ENCODE results near the gene RABGGTA.

RABGGTA gene

DNA sequence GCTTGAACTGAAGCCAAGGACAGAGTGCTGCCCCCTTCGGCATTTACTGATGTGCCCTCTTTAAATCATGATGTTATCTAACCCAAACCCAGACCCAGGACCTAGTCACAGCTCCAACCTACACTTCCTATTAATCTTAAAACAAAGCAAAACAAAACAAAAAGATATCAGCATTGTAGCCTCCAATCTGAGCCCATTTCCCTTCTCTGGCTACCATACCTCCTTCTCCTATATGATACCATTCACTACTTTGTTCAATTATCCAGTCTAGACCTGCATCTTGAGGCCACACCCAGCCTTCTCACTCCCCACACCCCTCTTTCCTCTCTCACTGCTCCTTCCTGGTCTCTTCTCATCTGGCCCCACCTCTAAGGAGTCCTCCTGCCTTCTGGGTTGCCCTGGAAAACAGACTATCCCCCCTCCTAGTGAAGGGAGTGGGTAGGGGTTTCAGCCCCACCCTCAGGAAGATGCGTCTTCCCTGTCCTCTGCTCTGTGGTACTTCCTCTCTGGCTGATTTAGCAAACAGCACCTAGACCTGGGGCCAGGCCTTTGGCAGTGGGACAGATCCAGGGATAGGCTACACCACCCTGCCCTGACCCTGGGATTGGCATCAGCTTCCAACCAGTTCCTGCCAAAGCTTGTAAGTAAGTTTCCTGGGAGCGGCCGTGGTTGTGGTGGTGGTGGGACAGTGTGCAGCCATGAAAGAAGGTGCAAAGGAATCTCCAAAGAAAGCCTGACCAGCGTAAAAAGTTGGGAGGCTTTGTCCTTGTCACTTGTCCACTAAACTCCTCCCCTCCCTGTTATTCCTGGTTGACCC lies 43.2 kb upstream of the RABGGTA start:
- no peak overlapping the region for H3K4me3 ChIP-seq (ENCODE audit: low read depth, low read length)
- TF ChIP-seq CTCF (IDR thresholded peaks at IDR 0.05; ENCODE audit: borderline replicate concordance, insufficient read depth, low read depth, low read length) = no peak

- H3K4me3 ChIP-seq (ENCODE audit: low read depth, low read length) = no peak overlapping the region
- no peak for TF ChIP-seq CTCF (IDR thresholded peaks at IDR 0.05; ENCODE audit: borderline replicate concordance, insufficient read depth, low read depth, low read length)
Observed at GRCh38 chr14:24313913-24314312, 42.5 kb upstream of the RABGGTA start.

- no peak for TF ChIP-seq CTCF (IDR thresholded peaks at IDR 0.05; ENCODE audit: borderline replicate concordance, insufficient read depth, low read depth, low read length)
- H3K4me3 ChIP-seq (ENCODE audit: low read depth, low read length) = no peak overlapping the region
Observed at GRCh38 chr14:24312736-24313507, 41.5 kb upstream of the RABGGTA start.

DNA sequence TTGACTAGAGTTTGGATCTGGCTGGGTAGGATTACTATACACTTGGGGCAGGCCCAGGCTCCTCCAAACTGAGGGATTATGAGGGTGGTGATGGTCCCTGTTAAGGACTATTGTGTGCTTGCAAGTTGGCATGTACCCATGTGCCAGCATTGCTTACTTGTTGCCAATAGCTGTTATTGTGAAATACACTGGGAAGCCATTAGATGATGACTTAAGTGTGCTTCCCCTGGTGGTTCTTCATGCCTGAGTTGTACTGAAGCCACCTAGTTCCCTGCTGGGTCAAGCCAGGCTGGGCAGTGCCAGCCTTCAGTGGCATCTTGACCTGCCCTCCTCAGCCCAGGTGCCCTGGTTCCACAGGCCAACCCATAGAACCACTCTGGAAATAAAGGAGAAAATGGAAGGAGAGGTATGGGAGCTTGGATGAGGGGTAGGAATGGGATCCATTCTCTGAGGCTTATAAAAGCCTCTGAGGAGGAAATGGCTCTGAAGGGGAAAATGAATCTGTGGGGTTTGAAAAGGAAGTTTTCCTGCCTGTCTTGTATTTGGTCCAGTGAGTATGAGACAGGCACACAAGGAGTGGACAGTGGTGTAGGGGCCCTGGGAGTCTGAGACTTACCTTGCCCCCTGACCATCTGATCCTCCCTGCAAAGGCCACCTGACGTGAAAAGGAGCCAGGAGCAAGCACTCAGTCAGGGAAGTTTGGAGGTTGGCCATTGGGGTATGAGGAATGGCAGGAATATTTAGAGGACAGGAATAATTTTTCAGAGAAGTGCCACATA lies 40.6 kb upstream of the RABGGTA start:
- no peak for TF ChIP-seq CTCF (IDR thresholded peaks at IDR 0.05; ENCODE audit: borderline replicate concordance, insufficient read depth, low read depth, low read length)
- H3K4me3 ChIP-seq (ENCODE audit: low read depth, low read length) = peak overlapping the region; percentile 16

GRCh38 chr14:24310646-24311604 lies 39.5 kb upstream of the RABGGTA start, which contains the start of gene LTB4R:
TSS of gene LTB4R (plus strand) at chr14:24311502. CDS start at chr14:24315652, 4,150 bp downstream.
- H3K4me3 ChIP-seq (ENCODE audit: low read depth, low read length) = peak within 1 kb of the TSS; percentile 16

More at GRCh38 chr14:24310646-24311604, 39.5 kb upstream of the RABGGTA start, which contains the start of gene LTB4R:
- TF ChIP-seq CTCF (IDR thresholded peaks at IDR 0.05; ENCODE audit: borderline replicate concordance, insufficient read depth, low read depth, low read length) = peak; percentile 26; the same call in 1 of the 2 replicates
